Body of pancreas (tissue), 4 donors: ENCODE data around the gene TNS3.

ENCODE experiments used
- POLR2A ChIP-seq, 3 donors: fragments of 450-650 bp; IDR thresholded peaks; one replicate each; pipeline ENCODE4 v1.6.1; 2016; ENCODE audit warnings: antibody characterized with exemption in 3 of 3, mild to moderate bottlenecking in 2 of 3
- TF ChIP-seq, protein P1 (sequence below), 7 experiments: fragments of 450-650 bp in 4 of 7; fragments of 200-600 bp in 3 of 7; sonication (generic) in 3 of 7; IDR thresholded peaks; one replicate each; pipeline ENCODE4 v1.5.1; 2016 to 2019; ENCODE audit warnings: antibody characterized with exemption in 7 of 7

DNA sequence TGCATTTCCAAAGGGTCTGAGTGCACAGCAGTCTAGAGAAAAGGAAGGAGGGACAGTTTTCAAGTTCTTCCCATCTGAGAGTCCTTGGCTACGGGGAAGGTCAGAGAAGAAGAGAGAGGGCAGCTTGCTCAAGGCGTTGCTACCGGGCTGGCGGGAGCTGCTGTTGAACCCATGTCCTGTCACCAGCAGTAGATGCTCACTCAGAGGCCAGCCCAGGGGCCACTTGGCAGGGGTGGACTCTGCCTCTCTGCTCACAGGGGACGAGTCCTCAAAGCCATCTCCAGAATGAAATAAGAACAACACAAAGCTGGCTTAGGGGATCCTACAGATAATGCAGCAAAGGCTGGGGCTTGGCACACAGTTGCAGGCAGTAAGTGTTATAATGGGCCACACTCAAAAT lies 231.5 kb downstream of the TNS3 start:
- TF ChIP-seq POLR2A (IDR thresholded peaks at IDR 0.05): no peak
- TF ChIP-seq, protein P1, sequence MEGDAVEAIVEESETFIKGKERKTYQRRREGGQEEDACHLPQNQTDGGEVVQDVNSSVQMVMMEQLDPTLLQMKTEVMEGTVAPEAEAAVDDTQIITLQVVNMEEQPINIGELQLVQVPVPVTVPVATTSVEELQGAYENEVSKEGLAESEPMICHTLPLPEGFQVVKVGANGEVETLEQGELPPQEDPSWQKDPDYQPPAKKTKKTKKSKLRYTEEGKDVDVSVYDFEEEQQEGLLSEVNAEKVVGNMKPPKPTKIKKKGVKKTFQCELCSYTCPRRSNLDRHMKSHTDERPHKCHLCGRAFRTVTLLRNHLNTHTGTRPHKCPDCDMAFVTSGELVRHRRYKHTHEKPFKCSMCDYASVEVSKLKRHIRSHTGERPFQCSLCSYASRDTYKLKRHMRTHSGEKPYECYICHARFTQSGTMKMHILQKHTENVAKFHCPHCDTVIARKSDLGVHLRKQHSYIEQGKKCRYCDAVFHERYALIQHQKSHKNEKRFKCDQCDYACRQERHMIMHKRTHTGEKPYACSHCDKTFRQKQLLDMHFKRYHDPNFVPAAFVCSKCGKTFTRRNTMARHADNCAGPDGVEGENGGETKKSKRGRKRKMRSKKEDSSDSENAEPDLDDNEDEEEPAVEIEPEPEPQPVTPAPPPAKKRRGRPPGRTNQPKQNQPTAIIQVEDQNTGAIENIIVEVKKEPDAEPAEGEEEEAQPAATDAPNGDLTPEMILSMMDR (IDR thresholded peaks at IDR 0.05): no peak
